Lung (tissue), 12 donors: ENCODE measurements around the gene WDR44. TPM values are rescaled to one million over a fixed set of nuclear protein-coding genes. Genes with fewer than 3 reads are reported as not detected.

Experiments used
- ATAC-seq: fragments of 200-7000 bp; cut with Tn5 transposase; one replicate; pipeline ENCODE4 v1.9.1; 2020; ENCODE audit warnings: moderate number of reproducible peaks; ENCODE audit not compliant: insufficient read depth, low FRiP score
- DNase-seq, 3 donors: peaks; one replicate each; pipeline ENCODE4 v3.0.0-alpha.2; 2013 to 2017
- H3K27ac ChIP-seq, 2 donors: one replicate each; pipeline ENCODE4 v1.5.1; 2013; ENCODE audit warnings: mild to moderate bottlenecking in 2 of 2, moderate library complexity in 2 of 2, control low read depth in 1 of 2, inconsistent platforms in 1 of 2, low read depth in 1 of 2, low read length in 1 of 2
- H3K27me3 ChIP-seq, 3 donors: one replicate each; pipeline ENCODE4 v1.5.1; 2013; ENCODE audit warnings: low read length in 2 of 3; ENCODE audit not compliant: control insufficient read depth in 3 of 3, insufficient read depth in 3 of 3
- H3K36me3 ChIP-seq, 4 donors: one replicate each; pipeline ENCODE4 v1.5.1; 2013; ENCODE audit warnings: low read length in 4 of 4, mild to moderate bottlenecking in 1 of 4, moderate library complexity in 1 of 4; ENCODE audit not compliant: control insufficient read depth in 4 of 4, insufficient read depth in 4 of 4
- H3K4me1 ChIP-seq, 5 donors: one replicate each; pipeline ENCODE4 v1.5.1; 2013; ENCODE audit warnings: low read length in 5 of 5, mild to moderate bottlenecking in 2 of 5, moderate library complexity in 1 of 5; ENCODE audit not compliant: control insufficient read depth in 5 of 5, insufficient read depth in 5 of 5
- H3K4me3 ChIP-seq: one replicate; pipeline ENCODE4 v1.5.1; 2013; ENCODE audit warnings: mild to moderate bottlenecking, control low read depth, moderate library complexity
- H3K9ac ChIP-seq, 2 donors: one replicate each; pipeline ENCODE4 v1.5.1; 2013; ENCODE audit warnings: low read length in 2 of 2, control low read depth in 1 of 2; ENCODE audit not compliant: insufficient read depth in 1 of 2
- H3K9me3 ChIP-seq, 4 donors: one replicate each; pipeline ENCODE4 v1.5.1; 2013; ENCODE audit warnings: low read length in 3 of 4, mild to moderate bottlenecking in 1 of 4, moderate library complexity in 1 of 4; ENCODE audit not compliant: control insufficient read depth in 4 of 4, insufficient read depth in 3 of 4
- CTCF ChIP-seq: IDR thresholded peaks from 2 replicates; pipeline ENCODE4 v1.5.1; 2012; ENCODE audit warnings: mild to moderate bottlenecking; ENCODE audit errors: control extremely low read depth, extremely low read depth
- WGBS, 2 donors: extraction: QIAGEN DNeasy Blood & Tissue Kit; methylation state at CpG; one replicate each; pipeline ENCODE4 v1.1.7; 2013; 5-methylcytosine and 5-hydroxymethylcytosine counted together
- polyA plus RNA-seq, 2 donors: library from polyadenylated mRNA; stranded (reverse); fragments of 200-250 nt; gene quantifications; one replicate each; pipeline ENCODE4 v1.2.1, GENCODE V29; 2013
- total RNA-seq, 2 donors: library from RNA; depleted of rRNA in 1 of 2; stranded (reverse); fragments of >200 nt in 1 of 2; gene quantifications; one replicate each; pipeline ENCODE4 v1.2.1, GENCODE V29; 2014 to 2021
- donor health status: control.
- donor health status: control.
- donor health status: Bipolar disorder and iron deficiency.
- donor health status: healthy.
- donor health status: DM: yes; HTN: yes; CAD: no.

WDR44 gene
- total and polyA plus RNA-seq, 4 donors, result 3.0 to 15.8 (median 10.2) TPM

- no peaks in the 10 kb centered on the region for H3K36me3 ChIP-seq
- H3K9me3 ChIP-seq, result peaks cover 0 to 2% (median 0%) of the 10 kb centered on the region in 4 donors
- DNase-seq, result peak in 2 of 3 donors; percentile 29 to 37
- peak overlapping the region; percentile 16 to 69 for H3K9ac ChIP-seq
- peak overlapping the region; percentile 65 for H3K4me3 ChIP-seq
- WGBS, 2 donors, result 0 to 27% methylated on average over 11 of the region's 11 CpGs
- peak overlapping the region; percentile 77 to 89 for H3K27ac ChIP-seq
- H3K27me3 ChIP-seq, result no peaks in the 10 kb centered on the region
- no peak for TF ChIP-seq CTCF
- ATAC-seq, result no peak
- H3K4me1 ChIP-seq, result peaks cover 0 to 8% (median 0%) of the 10 kb centered on the region in 5 donors
Observed at GRCh38 chrX:118347131-118347530, 1.2 kb downstream of the WDR44 start.

- no peak overlapping the region for H3K27ac ChIP-seq
- ATAC-seq (no peak), DNase-seq (no peak)
- H3K36me3 ChIP-seq, result no peaks in the 10 kb centered on the region
- no peak for TF ChIP-seq CTCF
- H3K27me3 ChIP-seq, result no peaks in the 10 kb centered on the region
- H3K9ac ChIP-seq, result peak overlapping the region in 1 of 2 donors; percentile 69
- 11 to 36% methylated on average over 3 of the region's 3 CpGs for WGBS, 2 donors
- no peak overlapping the region for H3K4me3 ChIP-seq
- peaks cover 0 to 8% (median 0%) of the 10 kb centered on the region in 5 donors for H3K4me1 ChIP-seq
- H3K9me3 ChIP-seq, result peaks cover 0 to 2% (median 0%) of the 10 kb centered on the region in 4 donors
Observed at GRCh38 chrX:118347736-118348135, 1.8 kb downstream of the WDR44 start.

DNA sequence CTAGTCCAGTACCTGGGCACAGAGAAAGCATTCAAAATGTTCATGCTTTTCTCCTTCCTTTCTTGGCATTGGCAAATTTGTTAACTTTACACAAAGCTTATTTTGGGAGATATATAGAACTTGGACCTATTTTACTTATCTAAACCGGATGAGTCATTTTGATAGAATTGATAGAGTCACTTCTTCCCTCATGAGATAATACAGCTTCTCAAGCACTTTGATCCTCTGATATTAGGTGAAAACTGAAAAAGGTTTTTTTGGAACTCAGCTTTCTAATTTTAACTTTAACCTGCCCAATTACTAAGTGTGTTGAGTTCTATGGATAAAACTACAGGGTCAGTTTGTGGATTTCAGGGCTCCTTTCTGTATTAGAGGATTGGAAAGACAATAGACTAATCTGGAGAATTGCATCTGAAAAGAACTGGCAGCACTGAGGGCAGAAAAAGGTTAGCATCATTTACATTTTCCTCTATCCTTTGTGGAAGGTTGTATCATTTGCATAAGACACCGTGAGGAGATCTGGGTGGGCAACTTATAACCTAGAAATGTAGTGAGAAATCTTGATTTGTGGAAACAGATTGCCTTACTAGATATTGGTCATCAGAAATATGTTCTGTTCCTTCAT, 2.4 kb downstream of the WDR44 start:
- no peak for TF ChIP-seq CTCF
- no peak for DNase-seq
- Histone ChIP-seq H3K27me3 (no peaks in the 10 kb centered on the region), H3K36me3 (no peaks in the 10 kb centered on the region), H3K9me3 (peaks cover 0 to 2% (median 0%) of the 10 kb centered on the region in 4 donors), H3K4me3 (no peak overlapping the region), H3K4me1 (peaks cover 0 to 10% (median 0%) of the 10 kb centered on the region in 5 donors), H3K9ac (no peak overlapping the region), H3K27ac (no peak overlapping the region)
- ATAC-seq, result no peak
- WGBS, 2 donors, result 47 to 65% methylated on average over 2 of the region's 2 CpGs
